GM18526 (cell line): ENCODE results near the gene PPP1R1C.

Experiments
- POLR2A ChIP-seq: IDR thresholded peaks from 3 replicates; pipeline ENCODE4 v1.6.1; 2011; ENCODE audit not compliant: insufficient read length; ENCODE audit errors: extremely low read depth

Gene PPP1R1C

DNA sequence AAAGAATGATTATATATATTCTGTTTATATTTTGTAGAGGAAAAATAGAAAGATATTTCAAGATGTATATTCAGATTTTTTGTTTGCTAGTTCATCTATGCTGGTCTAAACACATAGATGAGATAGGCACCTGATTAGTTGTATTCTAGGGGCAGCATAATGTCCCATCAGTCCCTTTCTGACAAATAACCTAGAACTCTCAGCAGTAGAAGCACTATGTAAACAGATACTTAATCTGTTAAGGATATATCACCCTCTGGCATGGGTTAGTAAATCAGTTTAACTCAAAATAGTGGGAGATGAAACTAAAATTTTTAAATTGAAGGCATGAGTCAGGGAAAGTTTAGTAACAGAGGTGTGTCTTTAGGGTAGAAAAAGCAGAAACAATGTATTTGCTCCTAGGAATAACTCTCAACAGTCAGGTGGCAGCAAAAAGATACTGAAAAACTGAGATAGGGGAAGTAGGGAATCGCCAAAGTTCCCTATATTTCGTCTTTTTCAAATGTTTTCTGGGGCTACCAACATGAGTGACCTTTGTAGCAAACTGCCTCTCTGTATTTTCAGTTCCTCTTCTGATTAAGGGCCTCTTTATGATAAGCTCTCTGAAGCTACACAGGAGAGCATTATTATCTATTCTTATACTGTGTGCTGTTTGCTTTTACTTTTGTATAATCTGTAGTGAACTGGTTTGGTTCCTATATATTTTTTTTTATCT lies 5.7 kb downstream of the PPP1R1C start:
- no peak for TF ChIP-seq POLR2A

DNA sequence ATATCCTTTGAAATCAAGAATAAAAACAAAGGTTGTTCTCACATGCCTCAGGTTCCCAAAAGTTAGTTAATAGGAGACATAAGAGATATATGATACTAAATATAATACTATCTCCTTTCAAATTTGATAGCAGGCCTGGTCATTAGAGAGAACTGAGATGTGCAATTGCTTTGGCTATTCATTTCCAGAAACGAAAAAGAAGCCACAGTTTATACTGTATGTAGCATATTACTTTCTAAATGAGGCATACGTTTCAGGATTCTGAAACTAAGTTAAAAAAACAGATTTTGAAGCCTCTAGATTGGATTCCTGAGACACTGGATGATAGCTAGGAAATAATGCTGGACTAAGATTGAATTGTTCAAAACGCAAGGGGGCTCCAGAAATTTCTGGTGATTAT lies 7.1 kb downstream of the PPP1R1C start:
- TF ChIP-seq POLR2A, result no peak

GRCh38 chr2:181995289-181995688 lies 9.6 kb downstream of the PPP1R1C start:
- TF ChIP-seq POLR2A, result no peak

DNA sequence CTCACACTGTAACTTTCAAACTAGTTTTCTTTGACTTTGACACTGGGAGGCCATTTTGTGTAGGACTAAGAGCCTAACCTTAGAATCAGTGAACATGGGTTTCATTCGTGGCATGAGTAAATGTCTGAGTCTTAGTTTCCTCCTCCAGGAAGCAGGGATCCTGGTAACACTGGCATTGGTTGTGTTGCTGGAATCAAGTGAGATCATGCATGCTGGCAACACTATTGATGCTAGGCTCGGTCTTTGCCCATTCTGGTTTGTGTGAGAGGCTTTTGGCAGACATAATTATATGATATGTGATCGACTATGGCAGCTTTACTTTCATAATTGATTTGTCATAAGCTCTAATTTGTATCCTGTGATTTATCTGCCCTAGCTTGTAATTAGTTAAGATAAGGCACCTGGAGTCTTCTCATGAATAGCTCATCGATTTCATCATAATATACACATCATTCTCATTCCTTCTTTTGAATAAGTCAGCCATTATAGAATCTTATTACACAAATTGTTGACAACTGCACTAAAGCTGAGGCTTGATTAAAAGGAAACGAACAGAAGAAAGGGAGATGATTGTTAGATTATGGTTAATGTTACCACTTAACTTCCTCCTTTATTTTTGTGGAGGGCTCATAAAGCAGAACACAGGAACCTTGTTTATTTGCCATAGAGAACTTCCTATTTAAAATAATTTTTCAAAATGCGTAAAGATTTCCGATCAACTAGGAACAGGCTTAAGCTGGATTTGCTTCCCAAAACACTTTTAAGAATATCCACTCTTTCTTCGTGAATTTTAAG lies 12.6 kb downstream of the PPP1R1C start:
- TF ChIP-seq POLR2A, result no peak

DNA sequence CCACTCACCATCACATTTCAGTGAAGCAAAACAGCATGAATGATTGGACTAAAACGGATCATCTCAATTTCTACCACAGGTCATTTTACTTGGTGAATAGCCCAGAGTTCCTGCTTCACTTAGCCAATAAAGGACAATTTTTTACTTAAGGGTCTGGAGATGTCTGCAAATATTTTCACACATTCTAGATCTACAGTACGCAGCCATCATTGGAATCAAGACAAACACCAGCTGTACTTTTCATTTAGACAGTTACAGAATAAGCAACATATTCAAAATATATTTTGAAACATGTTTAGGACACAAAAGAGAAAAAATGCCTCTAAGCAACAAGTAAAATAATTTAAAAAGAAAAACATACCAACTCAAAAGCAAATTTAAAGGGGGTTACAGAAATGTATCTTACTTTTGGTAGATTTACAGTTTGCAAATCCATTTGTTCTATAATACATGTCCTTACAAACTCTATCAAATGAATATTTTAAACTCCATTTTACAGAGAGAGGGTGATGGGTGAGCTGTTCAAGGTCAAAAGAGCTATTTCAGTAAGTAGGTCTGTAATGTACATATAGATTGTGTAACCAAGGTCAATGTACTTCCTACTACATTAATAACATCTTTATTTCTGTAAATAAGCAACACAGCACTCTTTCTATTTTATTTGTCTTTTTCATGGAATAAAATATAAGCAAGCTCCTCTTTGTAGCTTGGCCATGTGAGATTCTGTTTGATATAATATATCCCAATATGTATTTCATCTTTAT lies 13.4 kb downstream of the PPP1R1C start:
- TF ChIP-seq POLR2A, result no peak

- TF ChIP-seq POLR2A, result no peak
Observed at GRCh38 chr2:181999911-182000310, 14.3 kb downstream of the PPP1R1C start.

DNA sequence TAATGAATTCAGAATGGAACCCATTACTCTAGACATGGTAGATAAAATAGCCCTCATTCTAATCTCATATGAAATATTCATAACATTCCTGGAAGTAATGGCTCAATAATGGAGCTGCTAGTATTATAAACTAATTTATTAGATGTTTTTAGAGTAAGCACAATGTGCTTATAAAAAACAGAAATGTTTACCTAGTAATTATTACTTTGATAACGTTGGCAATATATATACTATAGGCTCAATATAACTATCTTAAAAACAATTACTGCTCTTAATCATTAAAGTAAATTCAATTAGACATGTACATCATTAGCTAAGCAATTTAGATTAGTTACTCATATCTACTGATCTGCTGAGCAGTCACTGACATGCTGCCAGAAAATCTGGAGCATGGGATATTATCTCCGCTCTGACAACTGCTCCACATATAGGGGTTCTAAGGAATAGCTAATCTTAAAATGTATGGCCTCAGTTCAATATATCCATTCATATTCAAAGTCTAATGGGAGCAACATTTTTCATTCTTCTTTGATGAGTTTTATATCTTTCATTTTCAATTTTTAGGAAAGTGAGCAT lies 19.4 kb downstream of the PPP1R1C start:
- no peak for TF ChIP-seq POLR2A

DNA sequence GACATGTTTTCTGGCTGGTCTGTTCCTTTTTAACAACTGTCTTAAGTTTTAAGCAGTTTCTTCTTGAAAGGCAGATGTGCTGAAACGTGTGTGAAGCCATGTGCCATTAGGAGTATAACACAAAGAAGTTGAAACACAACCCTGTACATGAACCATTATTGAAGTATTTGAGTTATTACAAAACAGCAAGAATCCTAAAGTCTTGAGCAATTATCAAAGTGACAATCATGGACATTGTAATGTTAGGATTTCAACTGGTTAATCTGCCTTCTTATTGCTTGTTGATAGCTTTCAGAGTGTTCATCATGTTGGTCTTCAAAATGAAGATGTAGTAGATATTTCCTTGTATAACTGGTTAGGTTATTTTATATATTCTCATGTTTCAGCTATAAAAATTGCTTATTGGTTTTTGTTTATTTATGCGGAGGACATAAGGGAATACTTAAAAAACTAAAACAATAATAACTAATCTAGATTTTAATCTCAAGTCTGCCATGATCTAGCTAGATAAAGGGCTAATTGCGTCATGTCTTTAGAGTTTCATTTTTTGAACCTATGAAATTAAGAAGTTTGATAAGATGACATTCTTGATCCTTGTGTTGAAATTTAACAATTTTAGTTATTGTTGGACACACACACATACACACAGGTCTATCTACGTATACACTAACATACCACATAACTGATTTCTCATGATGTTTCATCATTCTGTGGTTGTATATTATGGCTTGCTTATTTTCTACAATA lies 21.1 kb downstream of the PPP1R1C start:
- TF ChIP-seq POLR2A, result no peak

GRCh38 chr2:182014284-182014683 lies 28.6 kb downstream of the PPP1R1C start:
- no peak for TF ChIP-seq POLR2A

DNA sequence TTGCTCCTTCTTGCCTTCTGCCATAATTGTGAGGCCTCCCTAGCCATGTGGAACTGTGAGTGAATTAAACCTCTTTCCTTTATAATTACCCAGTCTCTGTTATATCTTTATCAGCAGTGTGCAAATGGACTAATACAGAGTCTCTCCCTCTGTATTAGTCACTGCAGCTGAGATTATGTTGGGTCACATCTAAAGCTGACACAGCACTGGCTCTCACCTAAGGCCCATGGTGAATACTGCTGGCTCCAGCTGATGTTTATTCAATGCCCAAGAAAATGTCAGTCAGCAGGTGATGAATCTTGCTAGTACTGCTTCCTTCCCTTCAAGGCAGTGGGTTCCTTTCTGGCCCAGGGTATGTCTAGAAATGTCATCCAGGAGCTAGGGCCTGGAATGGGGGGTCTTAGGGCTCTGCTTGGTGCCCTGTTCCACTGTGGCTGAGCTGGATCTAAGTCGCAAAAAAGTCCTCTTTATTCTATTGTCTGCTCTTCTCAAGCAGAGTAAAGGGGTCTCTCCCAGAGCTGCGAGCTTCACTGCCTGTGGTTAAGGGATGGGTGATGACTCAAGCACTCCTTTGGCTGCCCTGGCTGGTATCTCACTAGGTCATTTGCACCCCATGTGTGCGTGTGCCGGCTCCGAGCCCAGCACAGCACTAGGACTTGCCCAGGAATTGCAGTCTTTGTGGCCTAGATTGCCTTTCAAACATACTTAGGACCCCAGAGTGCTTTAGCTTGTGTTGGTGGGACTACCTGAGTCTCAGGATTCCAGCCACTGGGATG lies 29.9 kb downstream of the PPP1R1C start:
- no peak for TF ChIP-seq POLR2A

- no peak for TF ChIP-seq POLR2A
Observed at GRCh38 chr2:182018218-182018617, 32.6 kb downstream of the PPP1R1C start.

- no peak for TF ChIP-seq POLR2A
Observed at GRCh38 chr2:182019731-182020130, 34.1 kb downstream of the PPP1R1C start.

- TF ChIP-seq POLR2A, result no peak
Observed at GRCh38 chr2:182020286-182021070, 34.8 kb downstream of the PPP1R1C start.

DNA sequence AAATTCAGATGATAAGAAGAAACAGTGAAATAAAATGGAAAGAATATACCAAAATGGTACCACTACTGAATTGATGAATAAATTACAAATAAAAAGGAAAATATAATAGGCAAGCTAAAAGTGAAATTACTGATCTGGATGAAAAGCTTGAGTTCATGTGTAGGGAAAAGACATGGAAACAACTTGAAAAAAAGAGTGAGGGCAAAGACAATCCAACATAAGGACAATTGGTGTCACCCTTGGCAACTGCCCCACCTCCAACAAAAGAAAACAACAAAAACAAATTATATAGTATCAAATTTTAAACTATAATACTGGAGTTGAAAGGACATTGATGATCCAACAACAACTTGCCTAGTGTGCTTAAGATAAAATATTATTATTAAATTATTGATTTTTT lies 37.6 kb downstream of the PPP1R1C start:
- no peak for TF ChIP-seq POLR2A

GRCh38 chr2:182031956-182032355 lies 46.3 kb downstream of the PPP1R1C start:
- TF ChIP-seq POLR2A, result no peak
